Neural cell (in vitro differentiated cells): ENCODE data around the gene MVK.

Source experiments
- CTCF ChIP-seq: fragments of 450-650 bp; IDR thresholded peaks from 2 replicates; pipeline ENCODE4 v1.5.1; 2014; ENCODE audit warnings: antibody characterized with exemption, mild to moderate bottlenecking, moderate library complexity; ENCODE audit not compliant: poor library complexity, severe bottlenecking
- EZH2 ChIP-seq: fragments of 200-600, 300-800 bp; shearing (Covaris generic), sonication (generic); IDR thresholded peaks from 2 replicates; pipeline ENCODE4 v1.6.1; 2014; ENCODE audit warnings: antibody characterized with exemption, low read length, borderline replicate concordance, mild to moderate bottlenecking; ENCODE audit not compliant: insufficient read depth, poor library complexity, severe bottlenecking
- POLR2AphosphoS5 ChIP-seq: IDR thresholded peaks from 2 replicates; pipeline ENCODE4 v1.6.1; 2012
- REST ChIP-seq: IDR thresholded peaks from 2 replicates; pipeline ENCODE4 v1.6.1; 2012; ENCODE audit warnings: borderline replicate concordance
- SMC3 ChIP-seq: fragments of 450-650 bp; conservative IDR thresholded peaks from 2 replicates; pipeline ENCODE4 v1.6.1; 2014; ENCODE audit warnings: antibody characterized with exemption, mild to moderate bottlenecking, moderate library complexity; ENCODE audit not compliant: poor library complexity
- TAF1 ChIP-seq: IDR thresholded peaks from 2 replicates; pipeline ENCODE4 v1.6.1; 2012; ENCODE audit warnings: low read depth

DNA sequence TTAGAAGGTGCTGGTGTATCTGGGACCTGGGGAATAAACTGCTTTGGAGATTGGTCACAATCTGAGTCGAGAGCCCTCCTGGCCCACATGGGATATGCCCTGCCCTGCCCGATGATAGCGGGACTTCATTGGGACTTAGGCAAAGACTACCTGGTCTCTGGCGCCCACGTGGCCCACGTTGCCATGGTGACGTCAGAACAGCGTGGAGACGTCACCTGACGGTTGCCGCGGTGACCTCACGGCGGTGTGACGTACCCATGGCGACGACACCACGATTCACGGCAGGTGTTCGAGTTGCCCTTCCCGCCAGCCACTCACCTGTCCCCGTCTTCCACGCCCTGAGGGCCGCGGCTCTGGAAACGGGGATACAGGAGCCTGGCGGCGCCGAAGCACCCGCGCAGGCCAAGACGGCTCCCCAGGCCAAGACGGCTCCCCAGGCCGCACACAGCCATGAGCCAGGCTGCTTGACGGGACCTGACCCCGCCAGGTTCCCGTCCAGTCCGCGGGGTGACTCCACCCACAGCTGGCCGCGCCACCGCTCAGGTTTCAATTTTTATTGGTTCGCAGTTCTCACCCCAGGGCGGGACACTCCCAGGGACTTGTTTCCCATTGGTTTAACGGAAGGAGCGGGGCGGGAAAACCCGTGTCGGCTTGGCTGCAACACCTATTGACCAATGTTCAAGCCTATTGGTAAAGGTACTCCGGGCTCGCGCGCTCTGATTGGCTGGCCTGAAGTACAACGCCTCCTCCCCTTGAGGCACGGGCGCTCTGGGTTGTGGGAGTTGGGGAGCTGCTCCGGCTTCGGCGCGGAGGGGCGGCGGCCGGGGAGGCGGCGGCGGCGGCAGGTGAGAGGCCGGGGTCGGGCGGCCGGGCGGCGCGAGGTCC lies at the start of gene MVK, which contains the start of gene MMAB:
- TF ChIP-seq REST (peak; percentile 65), EZH2 (no peak), CTCF (peak; percentile 27), POLR2AphosphoS5 (peak; percentile 89), TAF1 (no peak), SMC3 (peak; percentile 34)
